Keratinocyte (primary cell): ENCODE data around the gene FAXC.

ENCODE experiments used
- CTCF ChIP-seq, 3 experiments: IDR thresholded peaks in 1 of 3; conservative IDR thresholded peaks in 1 of 3; optimal IDR thresholded peaks in 1 of 3; 2 replicates in 2 of 3; 3 replicates in 1 of 3; pipeline versions ENCODE3 to v1.5.1; 2011; ENCODE audit warnings: low read length in 3 of 3, mild to moderate bottlenecking in 3 of 3, moderate library complexity in 2 of 3, control low read depth in 1 of 3, inconsistent platforms in 1 of 3; ENCODE audit not compliant: insufficient read depth in 2 of 3; ENCODE audit errors: extremely low read depth in 1 of 3
- EZH2 ChIP-seq: IDR thresholded peaks from one replicate; pipeline ENCODE4 v1.6.1; 2012; ENCODE audit warnings: inconsistent platforms, mild to moderate bottlenecking, low read length, moderate library complexity

- TF ChIP-seq CTCF (optimal IDR thresholded peaks at IDR 0.05 in 1 of 3, IDR thresholded peaks at IDR 0.05 in 1 of 3, conservative IDR thresholded peaks at IDR 0.05 in 1 of 3; ENCODE audit: extremely low read depth in 1 of 3, insufficient read depth in 2 of 3, low read length in 3 of 3), result no peak
- TF ChIP-seq EZH2, result no peak
Measured at GRCh38 chr6:99324996-99325395, 24.5 kb downstream of the FAXC start.
